ENCODE results near the gene ULBP1. TPM values are rescaled to one million over a fixed set of nuclear protein-coding genes. Genes with fewer than 3 reads are reported as not detected.
"Not testable (repeated sequence)": the region's sequence is repeated elsewhere in the genome, so short reads cannot be mapped to it uniquely, and the experiment has no call there.

The ULBP1 gene
- total RNA-seq, 1 donor from 2014 or later: 9.3 TPM

- Mint-ChIP-seq H3K27ac (ENCODE audit: unreplicated experiment) (no peak overlapping the region), H3K27me3 (ENCODE audit: unreplicated experiment) (peaks cover 25% of the 10 kb centered on the region), H3K4me3 (ENCODE audit: unreplicated experiment) (no peak overlapping the region), H3K9me3 (ENCODE audit: unreplicated experiment) (peaks cover 5% of the 10 kb centered on the region), H3K36me3 (ENCODE audit: unreplicated experiment) (peaks cover 38% of the 10 kb centered on the region), H3K4me1 (ENCODE audit: low read depth, unreplicated experiment) (peaks cover 3% of the 10 kb centered on the region)
- DNase-seq: no peak
- no peak for TF ChIP-seq CTCF (IDR thresholded peaks at IDR 0.05; ENCODE audit: partially characterized antibody, unreplicated experiment)
Measured at GRCh38 chr6:149969635-149970034, 5.9 kb downstream of the ULBP1 start.

- Mint-ChIP-seq H3K36me3 (ENCODE audit: unreplicated experiment) (peaks cover 21% of the 10 kb centered on the region), H3K27me3 (ENCODE audit: unreplicated experiment) (peaks cover 15% of the 10 kb centered on the region)
- H3K9me3 Mint-ChIP-seq (ENCODE audit: unreplicated experiment); H3K27ac Mint-ChIP-seq (ENCODE audit: unreplicated experiment); H3K4me3 Mint-ChIP-seq (ENCODE audit: unreplicated experiment); H3K4me1 Mint-ChIP-seq (ENCODE audit: low read depth, unreplicated experiment); DNase-seq: not testable (repeated sequence)
Measured at GRCh38 chr6:149974394-149974793, 10.7 kb downstream of the ULBP1 start.

- H3K27me3 Mint-ChIP-seq (ENCODE audit: unreplicated experiment): peaks cover 14% of the 10 kb centered on the region
- no peak for TF ChIP-seq CTCF (IDR thresholded peaks at IDR 0.05; ENCODE audit: partially characterized antibody, unreplicated experiment)
- peaks cover 17% of the 10 kb centered on the region for H3K36me3 Mint-ChIP-seq (ENCODE audit: unreplicated experiment)
- peaks cover 4% of the 10 kb centered on the region for H3K9me3 Mint-ChIP-seq (ENCODE audit: unreplicated experiment)
- no peak overlapping the region for H3K27ac Mint-ChIP-seq (ENCODE audit: unreplicated experiment)
- no peak for DNase-seq
- H3K4me1 Mint-ChIP-seq (ENCODE audit: low read depth, unreplicated experiment): no peaks in the 10 kb centered on the region
- H3K4me3 Mint-ChIP-seq (ENCODE audit: unreplicated experiment): no peak overlapping the region
Measured at GRCh38 chr6:149974825-149975224, 11.1 kb downstream of the ULBP1 start.

- Mint-ChIP-seq H3K27ac (ENCODE audit: unreplicated experiment) (no peak overlapping the region), H3K4me3 (ENCODE audit: unreplicated experiment) (no peak overlapping the region), H3K4me1 (ENCODE audit: low read depth, unreplicated experiment) (no peaks in the 10 kb centered on the region), H3K9me3 (ENCODE audit: unreplicated experiment) (peaks cover 1% of the 10 kb centered on the region), H3K36me3 (ENCODE audit: unreplicated experiment) (peaks cover 11% of the 10 kb centered on the region), H3K27me3 (ENCODE audit: unreplicated experiment) (peaks cover 11% of the 10 kb centered on the region)
- TF ChIP-seq CTCF (IDR thresholded peaks at IDR 0.05; ENCODE audit: partially characterized antibody, unreplicated experiment): no peak
- no peak for DNase-seq
Measured at GRCh38 chr6:149975400-149975799, 11.7 kb downstream of the ULBP1 start.

GRCh38 chr6:149977221-149977620, 13.5 kb downstream of the ULBP1 start:
- Mint-ChIP-seq H3K4me1 (ENCODE audit: low read depth, unreplicated experiment) (no peaks in the 10 kb centered on the region), H3K27me3 (ENCODE audit: unreplicated experiment) (peaks cover 13% of the 10 kb centered on the region), H3K4me3 (ENCODE audit: unreplicated experiment) (no peak overlapping the region), H3K9me3 (ENCODE audit: unreplicated experiment) (peaks cover 1% of the 10 kb centered on the region), H3K27ac (ENCODE audit: unreplicated experiment) (no peak overlapping the region), H3K36me3 (ENCODE audit: unreplicated experiment) (peaks cover 9% of the 10 kb centered on the region)
- no peak for DNase-seq
- no peak for TF ChIP-seq CTCF (IDR thresholded peaks at IDR 0.05; ENCODE audit: partially characterized antibody, unreplicated experiment)

GRCh38 chr6:149978610-149979009, 14.9 kb downstream of the ULBP1 start:
- Mint-ChIP-seq H3K4me1 (ENCODE audit: low read depth, unreplicated experiment) (no peaks in the 10 kb centered on the region), H3K27ac (ENCODE audit: unreplicated experiment) (no peak overlapping the region)
- TF ChIP-seq CTCF (IDR thresholded peaks at IDR 0.05; ENCODE audit: partially characterized antibody, unreplicated experiment): no peak

More at GRCh38 chr6:149978610-149979009, 14.9 kb downstream of the ULBP1 start:
- Mint-ChIP-seq H3K9me3 (ENCODE audit: unreplicated experiment) (peaks cover 3% of the 10 kb centered on the region), H3K27me3 (ENCODE audit: unreplicated experiment) (peaks cover 15% of the 10 kb centered on the region), H3K4me3 (ENCODE audit: unreplicated experiment) (no peak overlapping the region), H3K36me3 (ENCODE audit: unreplicated experiment) (peaks cover 5% of the 10 kb centered on the region)
- no peak for DNase-seq
